ENCODE data around the gene CEP78.

- TF ChIP-seq, protein P1, sequence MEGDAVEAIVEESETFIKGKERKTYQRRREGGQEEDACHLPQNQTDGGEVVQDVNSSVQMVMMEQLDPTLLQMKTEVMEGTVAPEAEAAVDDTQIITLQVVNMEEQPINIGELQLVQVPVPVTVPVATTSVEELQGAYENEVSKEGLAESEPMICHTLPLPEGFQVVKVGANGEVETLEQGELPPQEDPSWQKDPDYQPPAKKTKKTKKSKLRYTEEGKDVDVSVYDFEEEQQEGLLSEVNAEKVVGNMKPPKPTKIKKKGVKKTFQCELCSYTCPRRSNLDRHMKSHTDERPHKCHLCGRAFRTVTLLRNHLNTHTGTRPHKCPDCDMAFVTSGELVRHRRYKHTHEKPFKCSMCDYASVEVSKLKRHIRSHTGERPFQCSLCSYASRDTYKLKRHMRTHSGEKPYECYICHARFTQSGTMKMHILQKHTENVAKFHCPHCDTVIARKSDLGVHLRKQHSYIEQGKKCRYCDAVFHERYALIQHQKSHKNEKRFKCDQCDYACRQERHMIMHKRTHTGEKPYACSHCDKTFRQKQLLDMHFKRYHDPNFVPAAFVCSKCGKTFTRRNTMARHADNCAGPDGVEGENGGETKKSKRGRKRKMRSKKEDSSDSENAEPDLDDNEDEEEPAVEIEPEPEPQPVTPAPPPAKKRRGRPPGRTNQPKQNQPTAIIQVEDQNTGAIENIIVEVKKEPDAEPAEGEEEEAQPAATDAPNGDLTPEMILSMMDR (IDR thresholded peaks at IDR 0.05): no peak
- no peak for TF ChIP-seq POLR2A (IDR thresholded peaks at IDR 0.05)
These were observed 61.7 kb downstream of the CEP78 start for GRCh38 chr9:78297672-78297961.
